Natural killer cell (primary cell): ENCODE measurements around the gene TMEM131. TPM values are rescaled to one million over a fixed set of nuclear protein-coding genes. Genes with fewer than 3 reads are reported as not detected.
A peak's percentile ranks its signal among the peaks of the same experiment; 100 is the strongest.

Source experiments
- ATAC-seq, 3 donors: fragments of 150-1000 bp in 2 of 3; fragments of 200-7000 bp in 1 of 3; cut with Tn5 transposase; 1 replicate in 1 of 3; 2 replicates in 2 of 3; pipeline ENCODE4 v1.10.0; 2021; ENCODE audit warnings: mild to moderate bottlenecking in 2 of 3, moderate library complexity in 2 of 3
- DNase-seq, 2 donors: peaks; one replicate each; pipeline versions ENCODE4 v3.0.0 to v3.0.0-alpha.2; 2013 to 2021; ENCODE audit warnings: mixed read lengths in 1 of 2
- H3K27ac ChIP-seq: one replicate; pipeline ENCODE4 v1.5.1; 2013; ENCODE audit warnings: mild to moderate bottlenecking, low read length
- H3K27me3 ChIP-seq: one replicate; pipeline ENCODE4 v1.6.1; 2013; ENCODE audit warnings: low read length; ENCODE audit not compliant: control insufficient read depth, insufficient read depth
- H3K36me3 ChIP-seq: one replicate; pipeline ENCODE4 v1.6.1; 2013; ENCODE audit warnings: low read length; ENCODE audit not compliant: control insufficient read depth, insufficient read depth
- H3K4me1 ChIP-seq: one replicate; pipeline ENCODE4 v1.6.1; 2013; ENCODE audit warnings: low read length; ENCODE audit not compliant: control insufficient read depth, insufficient read depth
- H3K4me3 ChIP-seq: one replicate; pipeline ENCODE4 v1.5.1; 2013; ENCODE audit warnings: low read length
- H3K9me3 ChIP-seq: one replicate; pipeline ENCODE4 v1.6.1; 2013; ENCODE audit warnings: low read length; ENCODE audit not compliant: control insufficient read depth, insufficient read depth
- H3K27ac Mint-ChIP-seq, 2 donors: one replicate each; pipeline ENCODE4 v1.8.0; 2022; ENCODE audit warnings: mild to moderate bottlenecking in 2 of 2, mixed read lengths in 2 of 2, moderate library complexity in 1 of 2
- H3K27me3 Mint-ChIP-seq, 2 donors: one replicate each; pipeline ENCODE4 v1.8.0; 2022; ENCODE audit warnings: low read depth in 2 of 2, mixed read lengths in 2 of 2
- H3K36me3 Mint-ChIP-seq: one replicate; pipeline ENCODE4 v1.8.0; 2022; ENCODE audit warnings: mixed read lengths
- H3K4me1 Mint-ChIP-seq, 2 donors: one replicate each; pipeline ENCODE4 v1.8.0; 2022; ENCODE audit warnings: mixed read lengths in 2 of 2
- H3K4me3 Mint-ChIP-seq: one replicate; pipeline ENCODE4 v1.8.0; 2022; ENCODE audit warnings: mild to moderate bottlenecking, moderate library complexity, mixed read lengths
- H3K9me3 Mint-ChIP-seq, 2 donors: one replicate each; pipeline ENCODE4 v1.8.0; 2022; ENCODE audit warnings: mixed read lengths in 2 of 2
- WGBS: methylation state at CpG from one replicate; pipeline ENCODE4 v1.1.7; 2013; ENCODE audit warnings: missing lambda C conversion rate; ENCODE audit not compliant: insufficient coverage; 5-methylcytosine and 5-hydroxymethylcytosine counted together
- intact Hi-C: fragments of 100-400 bp; cut with micrococcal nuclease; formaldehyde crosslinking; loops from one replicate; pipeline ENCODE4 v1.14.2; 2022
- total RNA-seq, 4 donors: library from RNA; stranded (reverse); fragments of 120-200 nt in 1 of 4; gene quantifications; one replicate each; pipeline versions ENCODE4 v1.2.3 to v1.2.4, GENCODE V29; 2013 to 2022
- TF ChIP-seq, protein P1 (sequence below): fragments of 200-600 bp; IDR thresholded peaks from one replicate; pipeline ENCODE4 v1.8.0; 2022; ENCODE audit warnings: antibody characterized with exemption

The TMEM131 gene
- total RNA-seq, 3 donors from 2014 or later (not counting 1 experiment from before 2014, with no cell fraction given): 44.8 to 72.1 (median 67.1) TPM

DNA sequence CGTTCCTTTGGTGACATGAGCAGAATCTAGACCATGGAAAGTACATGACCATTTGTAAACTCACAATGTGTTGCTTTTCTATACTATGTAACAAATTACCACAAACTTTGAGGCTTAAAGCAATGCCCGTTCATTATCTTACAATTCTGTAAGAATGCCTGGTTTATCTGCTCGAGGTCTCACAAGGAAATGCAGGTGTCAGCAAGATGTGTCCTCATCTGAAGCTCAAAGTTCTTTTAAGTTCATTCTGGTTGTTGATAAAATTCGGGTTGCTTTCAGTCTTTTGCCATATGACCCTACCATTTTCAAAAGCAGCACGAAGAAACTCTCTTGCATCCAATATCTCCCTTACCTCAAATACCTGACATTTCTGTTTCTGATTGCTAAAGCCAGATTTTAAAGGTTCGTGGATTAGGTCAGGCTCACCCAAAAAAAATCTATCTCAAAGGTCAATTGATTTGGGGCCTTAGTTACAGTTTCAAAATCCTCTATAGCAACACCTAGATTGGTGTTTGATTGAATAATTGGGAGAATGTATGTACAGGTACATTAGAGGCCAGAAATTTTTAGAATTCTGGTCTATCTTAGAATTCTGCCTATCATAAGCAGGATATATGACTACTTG lies 125.9 kb downstream of the TMEM131 start:
- H3K4me3 ChIP-seq: no peak overlapping the region
- H3K9me3 Mint-ChIP-seq: no peaks in the 10 kb centered on the region
- intact Hi-C loops: no loop called here
- H3K27me3 ChIP-seq: no peaks in the 10 kb centered on the region
- TF ChIP-seq, protein P1, sequence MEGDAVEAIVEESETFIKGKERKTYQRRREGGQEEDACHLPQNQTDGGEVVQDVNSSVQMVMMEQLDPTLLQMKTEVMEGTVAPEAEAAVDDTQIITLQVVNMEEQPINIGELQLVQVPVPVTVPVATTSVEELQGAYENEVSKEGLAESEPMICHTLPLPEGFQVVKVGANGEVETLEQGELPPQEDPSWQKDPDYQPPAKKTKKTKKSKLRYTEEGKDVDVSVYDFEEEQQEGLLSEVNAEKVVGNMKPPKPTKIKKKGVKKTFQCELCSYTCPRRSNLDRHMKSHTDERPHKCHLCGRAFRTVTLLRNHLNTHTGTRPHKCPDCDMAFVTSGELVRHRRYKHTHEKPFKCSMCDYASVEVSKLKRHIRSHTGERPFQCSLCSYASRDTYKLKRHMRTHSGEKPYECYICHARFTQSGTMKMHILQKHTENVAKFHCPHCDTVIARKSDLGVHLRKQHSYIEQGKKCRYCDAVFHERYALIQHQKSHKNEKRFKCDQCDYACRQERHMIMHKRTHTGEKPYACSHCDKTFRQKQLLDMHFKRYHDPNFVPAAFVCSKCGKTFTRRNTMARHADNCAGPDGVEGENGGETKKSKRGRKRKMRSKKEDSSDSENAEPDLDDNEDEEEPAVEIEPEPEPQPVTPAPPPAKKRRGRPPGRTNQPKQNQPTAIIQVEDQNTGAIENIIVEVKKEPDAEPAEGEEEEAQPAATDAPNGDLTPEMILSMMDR: no peak
- H3K27ac ChIP-seq: no peak overlapping the region
- no peaks in the 10 kb centered on the region for H3K36me3 ChIP-seq
- DNase-seq (no peak), ATAC-seq (peak in 1 of 3 donors; percentile 3)
- no peaks in the 10 kb centered on the region for H3K9me3 ChIP-seq
- H3K27me3 Mint-ChIP-seq: no peaks in the 10 kb centered on the region
- peak overlapping the region; percentile 38 for H3K4me3 Mint-ChIP-seq
- peaks cover 13% of the 10 kb centered on the region for H3K4me1 ChIP-seq
- H3K27ac Mint-ChIP-seq: peak overlapping the region in 1 of 2 donors; percentile 44
- WGBS: 70% methylated on average over 6 of the region's 6 CpGs
- peaks cover 44 to 51% of the 10 kb centered on the region in 2 donors for H3K4me1 Mint-ChIP-seq
- H3K36me3 Mint-ChIP-seq: no peaks in the 10 kb centered on the region

DNA sequence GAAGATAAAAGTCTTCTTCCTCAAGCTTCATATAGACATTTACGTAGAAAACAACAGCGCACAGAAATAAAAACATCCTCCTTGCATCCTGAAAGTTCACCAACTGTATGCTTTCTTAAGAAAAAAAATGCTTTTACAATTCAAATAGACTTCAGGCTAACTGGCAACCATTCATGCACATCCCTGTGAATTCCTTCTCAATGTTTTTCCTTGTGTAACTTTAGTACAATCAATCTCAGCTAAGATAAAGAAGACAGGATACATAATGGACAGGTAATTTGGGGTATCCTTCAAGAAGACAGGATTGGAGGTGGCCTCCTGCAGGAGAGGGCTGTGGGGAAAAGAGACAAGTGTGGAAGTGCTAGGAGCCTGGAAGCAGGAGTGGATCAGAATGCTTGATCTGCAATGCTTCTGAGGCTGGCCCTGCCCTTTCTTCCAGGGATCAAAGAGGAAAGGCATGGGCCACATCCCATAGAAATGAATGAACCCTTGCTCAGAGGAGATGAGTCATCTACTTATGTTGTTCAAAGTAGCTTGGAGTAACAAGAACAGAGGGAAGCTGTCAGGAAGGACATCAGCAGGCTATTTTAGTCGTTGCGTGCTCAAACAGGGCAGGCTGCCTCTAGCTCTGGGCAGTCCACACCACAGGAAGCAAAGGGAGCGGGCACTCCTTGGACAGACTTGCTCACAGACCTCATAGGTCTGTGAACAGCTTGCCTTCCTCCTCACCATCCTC lies 126.6 kb downstream of the TMEM131 start:
- WGBS: 77% methylated on average over 5 of the region's 5 CpGs
- no peak for DNase-seq
- no peaks in the 10 kb centered on the region for H3K27me3 Mint-ChIP-seq
- no peaks in the 10 kb centered on the region for H3K36me3 Mint-ChIP-seq
- intact Hi-C loops: no loop called here
- no peak overlapping the region for H3K4me3 Mint-ChIP-seq
- Histone ChIP-seq H3K27me3 (no peaks in the 10 kb centered on the region), H3K9me3 (no peaks in the 10 kb centered on the region), H3K36me3 (no peaks in the 10 kb centered on the region), H3K4me1 (peaks cover 13% of the 10 kb centered on the region), H3K27ac (no peak overlapping the region), H3K4me3 (no peak overlapping the region)
- no peak for ATAC-seq
- peak overlapping the region; percentile 35 to 44 for H3K27ac Mint-ChIP-seq
- peaks cover 40 to 49% of the 10 kb centered on the region in 2 donors for H3K4me1 Mint-ChIP-seq
- no peaks in the 10 kb centered on the region for H3K9me3 Mint-ChIP-seq
- TF ChIP-seq, protein P1: no peak

DNA sequence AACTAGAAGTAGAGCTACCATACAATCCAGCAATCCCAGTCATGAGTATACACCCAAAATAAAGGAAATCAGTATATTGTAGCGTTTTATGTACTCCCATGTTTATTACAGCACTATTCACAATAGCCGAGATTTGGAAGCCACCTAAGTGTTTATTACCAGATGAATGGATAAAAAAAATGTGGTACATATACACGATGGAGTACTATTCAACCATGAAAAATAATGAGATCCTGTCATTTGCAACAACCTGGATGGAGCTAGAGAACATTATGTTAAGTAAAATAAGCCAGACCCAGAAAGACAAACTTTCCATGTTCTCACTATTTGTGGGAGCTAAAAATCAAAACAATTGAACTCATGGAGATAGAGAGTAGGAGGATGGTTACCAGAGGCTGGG lies 131.9 kb downstream of the TMEM131 start:
- Histone ChIP-seq H3K4me3 (no peak overlapping the region), H3K27me3 (no peaks in the 10 kb centered on the region), H3K36me3 (peaks cover 11% of the 10 kb centered on the region), H3K9me3 (no peaks in the 10 kb centered on the region), H3K4me1 (no peaks in the 10 kb centered on the region), H3K27ac (no peak overlapping the region)
- TF ChIP-seq, protein P1: no peak
- ATAC-seq: no peak
- Mint-ChIP-seq H3K4me1 (peaks cover 14 to 27% of the 10 kb centered on the region in 2 donors), H3K36me3 (peaks cover 6% of the 10 kb centered on the region), H3K9me3 (peaks cover 0 to 3% of the 10 kb centered on the region in 2 donors), H3K4me3 (no peak overlapping the region), H3K27ac (no peak overlapping the region), H3K27me3 (no peaks in the 10 kb centered on the region)
- WGBS: 97% methylated on average over 3 of the region's 3 CpGs
- DNase-seq: no peak
- intact Hi-C loops: no loop called here
